IMR-90 (cell line): ENCODE measurements around the gene MFSD6.

ENCODE experiments used
- CEBPB ChIP-seq: IDR thresholded peaks from 2 replicates; pipeline ENCODE4 v1.6.1; 2012; ENCODE audit warnings: low read depth, low read length, improper control_type of control experiment
- CTCF ChIP-seq: conservative IDR thresholded peaks from 2 replicates; pipeline ENCODE4 v1.5.1; 2012; ENCODE audit warnings: mild to moderate bottlenecking, low read depth, low read length, improper control_type of control experiment
- MXI1 ChIP-seq: IDR thresholded peaks from 2 replicates; pipeline ENCODE4 v1.6.1; 2012; ENCODE audit warnings: low read depth, mild to moderate bottlenecking, low read length, moderate library complexity, borderline replicate concordance
- POLR2A ChIP-seq: IDR thresholded peaks from 2 replicates; pipeline ENCODE4 v1.6.1; 2012; ENCODE audit warnings: mild to moderate bottlenecking, low read depth, low read length
- RAD21 ChIP-seq: IDR thresholded peaks from 2 replicates; pipeline ENCODE4 v1.6.1; 2012; ENCODE audit warnings: low read length, improper control_type of control experiment
- RFX5 ChIP-seq: IDR thresholded peaks from 2 replicates; pipeline ENCODE4 v1.8.0; 2012; ENCODE audit warnings: low read depth, mild to moderate bottlenecking, low read length, moderate library complexity

GRCh38 chr2:190432567-190433231 lies 24.5 kb downstream of the MFSD6 start:
- TF ChIP-seq CTCF = no peak
- no peak for TF ChIP-seq POLR2A
- no peak for TF ChIP-seq RFX5
- TF ChIP-seq MXI1 = no peak
- TF ChIP-seq CEBPB = no peak
- no peak for TF ChIP-seq RAD21
